Skeletal muscle satellite cell (primary cell): Measurements from ENCODE around the gene DDX17.

Experiments used
- H3K27me3 ChIP-seq: 2 replicates; pipeline ENCODE4 v1.7.0; 2013; ENCODE audit warnings: low read length; ENCODE audit not compliant: control insufficient read depth, insufficient read depth
- H3K36me3 ChIP-seq: 2 replicates; pipeline ENCODE4 v1.7.0; 2013; ENCODE audit warnings: mild to moderate bottlenecking, control low read depth, low read length; ENCODE audit not compliant: insufficient read depth
- H3K4me1 ChIP-seq: 2 replicates; pipeline ENCODE4 v1.7.0; 2013; ENCODE audit warnings: low read length; ENCODE audit not compliant: control insufficient read depth, insufficient read depth
- H3K4me2 ChIP-seq: 2 replicates; pipeline ENCODE4 v1.7.0; 2013; ENCODE audit warnings: mild to moderate bottlenecking, low read length
- H3K4me3 ChIP-seq: 2 replicates; pipeline ENCODE4 v1.7.0; 2013; ENCODE audit warnings: low read length
- H3K9ac ChIP-seq: 2 replicates; pipeline ENCODE4 v1.7.0; 2013; ENCODE audit warnings: mild to moderate bottlenecking, low read depth, low read length, moderate library complexity
- H3K9me3 ChIP-seq: replicated peaks from 2 replicates; pipeline ENCODE4 v1.7.0; 2013; ENCODE audit warnings: mild to moderate bottlenecking, control low read depth, low read length

The DDX17 gene

DNA sequence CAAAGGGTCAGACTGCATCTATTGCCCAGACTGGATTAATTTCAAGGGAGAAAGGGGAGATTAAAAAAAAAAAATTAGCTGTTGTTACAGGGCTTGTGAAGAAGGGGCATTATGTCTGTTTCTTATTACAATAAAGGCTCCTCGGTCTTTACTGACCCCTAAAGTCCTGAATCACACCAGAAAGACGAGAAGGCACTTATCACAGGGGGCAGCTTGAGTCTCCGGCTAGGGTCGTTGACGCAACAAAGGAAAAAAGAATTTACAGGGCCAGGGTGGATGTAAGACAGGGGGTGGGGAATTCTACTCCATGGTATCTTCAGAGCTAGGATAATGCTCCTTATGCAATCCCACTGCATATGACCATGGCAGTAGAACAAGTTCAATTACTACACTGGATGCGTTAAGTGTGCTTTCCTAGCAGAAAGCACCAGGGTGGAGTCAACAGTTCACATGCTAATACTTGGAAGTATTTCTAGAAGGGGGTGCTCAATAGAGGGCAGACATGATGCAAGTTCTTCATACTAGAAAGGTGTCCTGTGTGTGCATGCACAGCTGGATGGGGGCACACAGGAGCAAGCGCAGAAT lies 16.5 kb downstream of the DDX17 start:
- Histone ChIP-seq H3K27me3 (no peaks in the 10 kb centered on the region), H3K9ac (no peak overlapping the region), H3K4me2 (no peak overlapping the region), H3K9me3 (no peaks in the 10 kb centered on the region), H3K4me1 (peaks cover 36% of the 10 kb centered on the region), H3K36me3 (peaks cover 93% of the 10 kb centered on the region), H3K4me3 (no peak overlapping the region)

DNA sequence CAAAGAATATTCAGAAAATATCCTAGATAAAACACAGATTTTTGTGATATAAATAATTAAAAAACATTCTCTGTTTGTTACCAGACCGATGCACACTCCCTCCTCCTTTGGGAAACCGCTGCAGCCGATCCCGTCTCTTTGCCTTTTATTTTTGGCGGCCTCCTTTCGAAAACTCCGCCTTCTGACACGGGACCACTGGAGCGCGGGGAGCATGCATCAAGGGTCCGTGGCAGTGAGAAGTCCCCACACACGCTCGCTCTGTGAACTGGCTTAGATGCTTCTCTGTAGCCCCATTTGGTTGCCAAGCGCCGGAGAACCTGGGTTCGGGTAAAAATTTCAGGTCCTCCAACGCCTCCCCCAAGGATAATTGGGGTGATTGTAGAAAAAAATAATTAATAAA lies 17.0 kb downstream of the DDX17 start:
- Histone ChIP-seq H3K9ac (no peak overlapping the region), H3K9me3 (no peaks in the 10 kb centered on the region), H3K4me3 (no peak overlapping the region), H3K27me3 (no peaks in the 10 kb centered on the region), H3K4me2 (no peak overlapping the region), H3K36me3 (peaks cover 93% of the 10 kb centered on the region), H3K4me1 (peaks cover 31% of the 10 kb centered on the region)

DNA sequence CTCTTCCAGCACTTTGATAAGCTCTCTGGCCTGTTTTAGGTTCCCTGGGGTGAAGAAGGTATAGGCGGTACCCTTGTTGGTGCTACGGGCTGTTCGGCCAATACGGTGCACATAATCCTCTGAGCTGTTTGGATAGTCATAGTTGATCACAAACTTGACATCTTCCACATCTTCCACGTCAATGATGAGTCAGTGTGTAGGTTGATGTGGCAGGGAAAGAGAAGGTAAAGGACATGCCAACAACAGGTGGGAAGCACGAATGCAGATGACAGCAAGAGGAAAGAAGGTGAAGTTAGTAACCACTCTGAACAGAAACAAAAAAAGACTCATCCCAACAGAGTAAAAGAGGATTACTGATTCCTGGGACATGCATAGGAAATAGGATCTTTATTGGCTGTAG lies 18.2 kb downstream of the DDX17 start:
- no peaks in the 10 kb centered on the region for H3K9me3 ChIP-seq
- H3K9ac ChIP-seq = no peak overlapping the region
- H3K36me3 ChIP-seq = peaks cover 93% of the 10 kb centered on the region
- peaks cover 19% of the 10 kb centered on the region for H3K4me1 ChIP-seq
- no peaks in the 10 kb centered on the region for H3K27me3 ChIP-seq
- H3K4me3 ChIP-seq = no peak overlapping the region
- H3K4me2 ChIP-seq = no peak overlapping the region

DNA sequence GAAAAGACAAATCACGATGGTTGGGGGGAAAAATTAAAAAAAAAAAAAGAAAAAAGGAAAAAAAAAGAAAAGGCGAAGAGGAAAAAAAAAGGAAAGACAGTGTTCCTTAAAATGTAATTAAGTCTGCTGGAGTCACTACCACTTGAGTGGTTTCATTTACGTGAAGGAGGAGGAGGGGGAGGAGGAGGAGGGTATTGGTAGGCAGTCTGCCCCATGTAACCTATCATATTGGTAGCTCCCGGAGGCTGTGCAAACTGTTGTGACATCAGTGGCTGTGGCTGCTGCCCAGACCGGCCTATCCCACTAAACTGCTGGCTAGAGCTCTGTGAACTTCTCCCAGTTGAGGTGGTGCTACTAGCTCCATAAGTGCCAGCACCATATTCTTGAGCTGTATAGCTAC lies 20.3 kb downstream of the DDX17 start:
- Histone ChIP-seq H3K4me3 (no peak overlapping the region), H3K36me3 (peaks cover 94% of the 10 kb centered on the region), H3K9me3 (no peaks in the 10 kb centered on the region), H3K4me1 (no peaks in the 10 kb centered on the region), H3K4me2 (no peak overlapping the region), H3K9ac (no peak overlapping the region), H3K27me3 (no peaks in the 10 kb centered on the region)

DNA sequence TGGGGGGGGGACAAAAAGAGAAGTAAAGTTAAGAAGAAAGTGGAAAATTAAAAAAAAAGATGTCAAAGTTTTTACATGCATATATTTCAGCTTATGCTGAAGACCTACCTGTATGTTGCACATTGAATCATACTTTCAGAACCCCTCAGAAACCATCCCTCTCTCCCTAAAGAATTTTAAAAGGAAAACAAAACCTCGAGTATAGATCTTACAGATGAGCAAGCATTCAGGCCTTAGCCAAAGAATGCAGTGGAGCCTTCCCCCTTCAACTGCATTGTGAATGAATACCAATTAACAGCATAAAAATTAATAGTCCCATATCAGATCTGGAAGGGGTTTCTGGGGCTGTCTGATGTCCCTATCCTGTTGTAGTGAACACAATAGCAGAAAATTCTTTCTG lies 21.9 kb downstream of the DDX17 start:
- Histone ChIP-seq H3K4me2 (no peak overlapping the region), H3K4me1 (no peaks in the 10 kb centered on the region), H3K36me3 (peaks cover 87% of the 10 kb centered on the region), H3K9me3 (no peaks in the 10 kb centered on the region), H3K4me3 (no peak overlapping the region), H3K9ac (no peak overlapping the region), H3K27me3 (no peaks in the 10 kb centered on the region)

DNA sequence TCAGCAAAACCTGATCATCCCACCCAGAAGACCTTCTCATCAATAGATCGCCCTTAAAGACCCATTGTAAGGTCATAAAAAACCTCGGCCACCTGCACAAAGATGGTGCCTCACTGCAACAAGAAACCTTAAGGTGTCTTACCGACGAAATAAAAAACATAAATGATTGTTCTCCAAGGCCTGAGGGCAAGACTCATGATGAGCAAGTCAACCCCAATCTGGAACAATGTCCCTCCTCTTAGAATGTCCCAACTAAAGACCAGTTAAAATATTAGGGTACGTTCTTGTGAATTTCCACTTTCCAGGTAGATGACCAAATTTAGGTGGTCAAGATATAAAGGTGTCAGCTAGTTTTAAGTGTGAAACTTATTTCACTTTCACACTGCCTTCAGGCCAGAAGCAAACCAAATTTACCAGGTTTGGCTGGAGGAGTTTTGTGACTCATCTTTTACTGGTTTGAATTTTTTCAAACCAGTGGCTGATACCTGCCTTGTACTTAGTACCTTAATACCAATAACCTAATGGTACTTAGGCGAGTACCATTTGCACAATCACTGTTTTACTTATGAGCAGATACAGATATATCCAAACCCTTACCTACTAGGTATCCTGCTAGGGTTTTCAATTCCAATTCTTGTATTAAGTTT lies 23.3 kb downstream of the DDX17 start:
- peaks cover 80% of the 10 kb centered on the region for H3K36me3 ChIP-seq
- no peaks in the 10 kb centered on the region for H3K9me3 ChIP-seq
- no peak overlapping the region for H3K4me3 ChIP-seq
- H3K4me2 ChIP-seq = no peak overlapping the region
- no peaks in the 10 kb centered on the region for H3K27me3 ChIP-seq
- H3K9ac ChIP-seq = no peak overlapping the region
- no peaks in the 10 kb centered on the region for H3K4me1 ChIP-seq

DNA sequence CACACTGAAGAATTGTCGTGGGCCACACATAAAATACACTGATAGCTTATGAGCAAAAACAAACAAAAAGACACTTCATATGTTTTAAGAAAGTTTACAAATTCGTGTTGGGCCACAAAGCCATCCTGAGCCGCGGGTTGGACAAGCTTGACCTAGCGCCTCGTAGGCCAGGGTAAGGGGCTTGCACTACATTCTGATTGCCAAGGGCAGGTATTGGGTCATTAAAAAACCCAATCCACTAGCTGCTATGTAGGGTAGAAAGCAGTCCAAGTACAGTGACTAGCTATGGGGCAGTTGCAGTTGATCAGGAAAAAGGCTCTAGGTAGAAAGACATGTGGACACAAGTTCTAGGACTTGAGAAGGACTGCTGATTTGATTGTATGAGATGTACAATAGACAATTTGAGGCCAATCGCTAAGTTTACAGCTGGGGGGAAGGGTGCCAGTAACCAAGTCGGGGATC lies 24.2 kb downstream of the DDX17 start:
- H3K4me3 ChIP-seq = no peak overlapping the region
- H3K9me3 ChIP-seq = no peaks in the 10 kb centered on the region
- no peaks in the 10 kb centered on the region for H3K4me1 ChIP-seq
- H3K36me3 ChIP-seq = peaks cover 79% of the 10 kb centered on the region
- no peaks in the 10 kb centered on the region for H3K27me3 ChIP-seq
- H3K9ac ChIP-seq = no peak overlapping the region
- H3K4me2 ChIP-seq = no peak overlapping the region

DNA sequence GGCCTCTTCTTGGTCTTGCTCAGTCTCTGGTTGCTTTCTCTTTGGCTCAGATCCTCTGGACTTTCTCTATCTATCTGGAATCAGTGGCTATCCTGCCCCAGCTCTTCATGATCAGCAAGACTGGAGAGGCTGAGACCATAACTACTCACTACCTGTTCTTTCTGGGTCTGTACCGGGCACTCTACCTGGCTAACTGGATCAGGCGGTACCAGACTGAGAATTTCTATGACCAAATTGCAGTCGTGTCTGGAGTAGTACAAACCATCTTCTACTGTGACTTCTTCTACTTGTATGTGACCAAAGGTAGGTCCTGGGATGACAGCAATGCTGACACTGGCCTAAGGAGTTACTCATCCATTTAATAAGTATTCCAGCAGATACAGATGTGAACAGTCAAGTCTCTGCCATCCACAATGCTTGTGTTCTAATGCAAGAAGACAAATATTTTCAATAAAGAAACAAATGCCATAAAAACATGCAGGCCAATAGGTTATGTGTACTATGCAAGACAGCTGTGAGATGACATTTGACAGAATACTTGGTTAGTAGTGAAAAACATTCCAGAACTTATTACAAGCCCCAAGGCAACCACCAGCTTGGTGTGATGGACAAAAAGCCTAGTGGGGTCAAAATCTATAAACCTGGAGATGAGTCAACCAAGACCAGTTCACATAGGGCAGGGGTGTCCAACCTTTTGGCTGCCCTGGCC lies 24.8 kb downstream of the DDX17 start:
- Histone ChIP-seq H3K4me3 (no peak overlapping the region), H3K27me3 (no peaks in the 10 kb centered on the region), H3K9me3 (no peaks in the 10 kb centered on the region), H3K9ac (no peak overlapping the region), H3K4me2 (no peak overlapping the region), H3K4me1 (no peaks in the 10 kb centered on the region), H3K36me3 (peaks cover 73% of the 10 kb centered on the region)

DNA sequence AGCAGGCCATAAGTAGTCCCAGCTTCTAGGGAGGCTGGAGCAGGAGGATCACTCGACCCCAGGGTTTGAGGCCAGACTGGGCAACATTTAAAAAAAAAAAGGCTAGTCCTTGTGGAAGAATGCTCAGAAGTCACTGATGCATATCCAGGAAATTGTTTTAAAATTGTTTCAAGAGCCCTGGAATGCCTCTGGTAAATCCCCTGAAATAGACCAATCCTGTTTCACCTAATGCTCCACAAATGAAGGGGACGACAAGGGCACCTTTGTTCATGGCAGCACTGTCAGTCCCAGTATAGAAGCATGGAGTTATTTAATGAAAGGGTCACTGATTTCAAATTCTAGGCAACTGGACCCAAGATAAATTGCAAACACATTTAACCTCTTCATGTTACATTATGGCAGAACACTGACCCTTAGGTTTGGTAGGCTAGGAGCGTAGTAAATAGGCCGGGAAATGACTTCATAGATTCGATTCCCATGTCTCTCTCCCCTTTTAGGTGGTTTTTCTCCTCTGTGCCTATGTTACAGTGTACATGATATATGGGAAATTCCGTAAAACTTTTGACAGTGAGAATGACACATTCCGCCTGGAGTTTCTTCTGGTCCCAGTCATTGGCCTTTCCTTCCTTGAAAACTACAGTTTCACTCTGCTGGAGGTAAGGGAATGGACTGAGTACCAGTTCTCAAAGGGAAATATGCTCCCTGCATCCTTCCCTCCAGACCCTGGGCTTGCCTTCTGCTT lies 26.8 kb downstream of the DDX17 start:
- Histone ChIP-seq H3K9ac (no peak overlapping the region), H3K36me3 (peaks cover 56% of the 10 kb centered on the region), H3K4me1 (no peaks in the 10 kb centered on the region), H3K9me3 (no peaks in the 10 kb centered on the region), H3K4me2 (no peak overlapping the region), H3K4me3 (no peak overlapping the region), H3K27me3 (no peaks in the 10 kb centered on the region)

DNA sequence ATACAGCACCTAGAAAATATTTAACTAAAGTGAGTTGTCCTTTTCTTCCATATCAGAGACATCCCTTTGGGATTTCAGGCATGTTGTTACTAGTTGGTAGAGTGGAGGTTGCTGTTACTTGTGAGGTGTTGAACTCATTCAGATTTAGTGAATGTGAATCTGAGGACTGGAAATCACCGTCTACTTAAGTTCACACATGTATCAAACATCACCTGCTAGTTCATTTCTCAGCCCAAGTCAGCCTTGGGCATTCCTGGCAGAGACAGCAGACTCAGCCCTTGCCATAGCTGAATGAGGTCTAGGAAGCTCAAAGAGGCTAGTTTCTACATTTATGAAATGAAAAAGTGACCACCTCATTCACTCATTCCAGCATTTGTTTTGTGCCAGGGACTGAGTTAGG lies 28.5 kb downstream of the DDX17 start:
- Histone ChIP-seq H3K4me2 (no peak overlapping the region), H3K4me3 (no peak overlapping the region), H3K27me3 (no peaks in the 10 kb centered on the region), H3K4me1 (no peaks in the 10 kb centered on the region), H3K9ac (no peak overlapping the region), H3K9me3 (no peaks in the 10 kb centered on the region), H3K36me3 (peaks cover 39% of the 10 kb centered on the region)

DNA sequence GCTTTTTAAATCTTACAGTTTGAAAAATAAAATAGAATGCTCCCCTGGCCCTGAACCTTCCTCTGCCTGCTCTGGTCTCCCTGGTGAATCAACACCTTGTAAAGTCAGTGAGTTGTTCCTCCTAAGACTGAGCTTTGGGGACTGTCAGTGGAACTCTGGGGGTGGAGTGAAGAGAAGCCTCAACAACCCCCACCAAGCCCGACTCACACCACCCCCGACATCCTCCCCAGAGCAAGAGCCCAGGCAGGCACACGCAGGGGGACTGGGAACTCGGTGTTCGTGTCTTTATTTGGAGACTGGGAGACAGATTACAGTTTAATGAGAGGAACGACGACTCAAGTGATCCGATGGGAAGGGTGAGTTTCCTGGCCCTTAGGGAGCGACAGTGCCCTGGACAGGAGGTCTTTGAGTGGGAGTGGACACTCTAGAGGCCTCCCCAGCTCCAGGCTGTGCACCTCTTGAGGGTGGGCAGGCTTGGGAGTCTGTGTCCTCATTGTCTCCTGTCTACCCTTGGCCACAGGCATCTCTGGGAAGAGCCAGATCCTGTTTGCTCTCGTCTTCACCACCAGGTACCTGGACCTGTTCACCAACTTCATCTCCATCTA lies 32.0 kb downstream of the DDX17 start:
- Histone ChIP-seq H3K9ac (no peak overlapping the region), H3K4me1 (peaks cover 4% of the 10 kb centered on the region), H3K4me2 (no peak overlapping the region), H3K27me3 (no peaks in the 10 kb centered on the region), H3K36me3 (peaks cover 18% of the 10 kb centered on the region), H3K9me3 (no peaks in the 10 kb centered on the region), H3K4me3 (no peak overlapping the region)
